Hepatic stellate cell (primary cell): ENCODE results near the gene CRTC1.
"Not testable (repeated sequence)": the region's sequence is repeated elsewhere in the genome, so short reads cannot be mapped to it uniquely, and the experiment has no call there.

Source experiments
- DNase-seq: peaks from one replicate; pipeline ENCODE4 v3.0.0; 2011; ENCODE audit warnings: low spot score

Gene CRTC1

GRCh38 chr19:18701250-18701608, 17.7 kb downstream of the CRTC1 start:
- no peak for DNase-seq

GRCh38 chr19:18704054-18704453, 20.6 kb downstream of the CRTC1 start:
- DNase-seq: no peak

GRCh38 chr19:18704971-18705370, 21.5 kb downstream of the CRTC1 start:
- DNase-seq: no peak

- DNase-seq: no peak
Observed at GRCh38 chr19:18708452-18709231, 25.2 kb downstream of the CRTC1 start.

- DNase-seq: no peak
Observed at GRCh38 chr19:18709546-18709945, 26.1 kb downstream of the CRTC1 start.

- DNase-seq: no peak
Observed at GRCh38 chr19:18710186-18710585, 26.7 kb downstream of the CRTC1 start.

GRCh38 chr19:18710996-18711751, 27.7 kb downstream of the CRTC1 start:
- no peak for DNase-seq

- no peak for DNase-seq
Observed at GRCh38 chr19:18711893-18712292, 28.4 kb downstream of the CRTC1 start.

- no peak for DNase-seq
Observed at GRCh38 chr19:18712981-18713380, 29.5 kb downstream of the CRTC1 start.

- DNase-seq: no peak
Observed at GRCh38 chr19:18713550-18714117, 30.2 kb downstream of the CRTC1 start.

- DNase-seq: no peak
Observed at GRCh38 chr19:18715416-18715815, 31.9 kb downstream of the CRTC1 start.

GRCh38 chr19:18716857-18717256, 33.4 kb downstream of the CRTC1 start:
- DNase-seq: no peak

- peak; percentile 68 for DNase-seq
Observed at GRCh38 chr19:18717601-18718000, 34.1 kb downstream of the CRTC1 start.

GRCh38 chr19:18718015-18718526, 34.6 kb downstream of the CRTC1 start:
- DNase-seq: no peak

- no peak for DNase-seq
Observed at GRCh38 chr19:18718846-18719458, 35.5 kb downstream of the CRTC1 start.

- no peak for DNase-seq
Observed at GRCh38 chr19:18719541-18719940, 36.1 kb downstream of the CRTC1 start.

GRCh38 chr19:18723871-18724377, 40.4 kb downstream of the CRTC1 start:
- no peak for DNase-seq

- no peak for DNase-seq
Observed at GRCh38 chr19:18725841-18726770, 42.6 kb downstream of the CRTC1 start.

GRCh38 chr19:18726846-18727245, 43.4 kb downstream of the CRTC1 start:
- DNase-seq: no peak

- not testable (repeated sequence) for DNase-seq
Observed at GRCh38 chr19:18727602-18728001, 44.1 kb downstream of the CRTC1 start.

GRCh38 chr19:18729933-18730530, 46.6 kb downstream of the CRTC1 start:
- DNase-seq: no peak
